ENCODE data around the gene SLC6A3.

The SLC6A3 gene

DNA sequence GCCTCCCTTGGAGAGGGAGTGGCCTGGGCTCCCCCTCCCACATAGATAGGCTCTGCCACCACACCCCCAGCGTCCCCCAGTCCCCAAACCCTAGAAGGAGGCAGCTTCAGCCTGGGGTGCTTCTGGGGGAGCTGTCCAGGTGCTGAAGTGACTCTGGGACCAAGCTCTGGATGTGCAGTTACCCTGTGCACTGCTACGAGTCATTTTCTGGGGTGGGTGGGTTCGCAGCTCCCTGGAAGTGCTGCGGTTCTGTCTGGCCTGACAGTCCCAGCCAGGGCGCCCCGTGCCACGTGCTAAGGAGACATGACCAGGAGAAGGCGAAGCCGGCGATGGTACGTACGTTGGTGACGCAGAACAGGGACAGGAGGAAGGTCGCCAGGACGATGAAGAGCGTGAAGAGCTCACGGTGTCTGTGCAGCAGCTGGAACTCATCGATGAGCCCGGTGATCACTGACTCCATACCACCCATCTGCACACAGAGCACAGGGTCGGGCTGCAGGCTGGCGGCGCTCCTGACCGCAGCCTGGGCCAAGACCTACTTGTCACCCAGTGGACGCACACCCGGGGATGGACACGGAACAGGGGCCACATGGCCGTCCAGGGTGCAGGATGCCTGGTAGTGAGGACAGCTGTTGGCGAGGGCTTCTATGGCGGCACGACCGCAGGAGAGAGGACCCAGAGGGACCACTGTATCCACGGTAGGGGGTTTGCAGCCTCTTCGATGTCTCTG, 35.7 kb downstream of the SLC6A3 start:
- no peak for DNase-seq (ENCODE audit: low read depth in 2 of 2)

- no peak for DNase-seq (ENCODE audit: low read depth in 2 of 2)
Measured at GRCh38 chr5:1406681-1407640, 38.3 kb downstream of the SLC6A3 start.

- no peak for DNase-seq (ENCODE audit: low read depth in 2 of 2)
Measured at GRCh38 chr5:1405539-1406530, 39.4 kb downstream of the SLC6A3 start.

- DNase-seq (ENCODE audit: low read depth in 2 of 2): no peak
Measured at GRCh38 chr5:1405121-1405520, 40.1 kb downstream of the SLC6A3 start.

DNA sequence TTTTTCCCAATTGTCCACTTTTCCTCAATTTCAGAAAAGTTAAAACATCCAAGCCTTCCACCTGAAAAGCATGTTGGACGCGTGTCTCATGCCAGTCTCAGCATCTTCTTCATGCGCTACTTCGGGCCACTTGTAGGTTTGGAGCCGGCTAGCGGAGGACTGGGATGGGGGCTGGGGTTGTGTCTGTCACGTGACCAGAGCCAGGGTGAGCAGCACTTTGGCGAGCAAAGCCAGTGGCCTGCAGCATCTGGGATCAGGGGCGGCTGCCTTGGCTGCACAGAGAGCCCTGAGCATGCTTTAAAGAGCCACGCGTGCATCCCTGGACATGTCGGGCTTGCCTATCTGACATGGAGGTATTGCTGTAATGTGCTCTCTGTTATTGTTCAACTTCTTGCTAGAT, 41.2 kb downstream of the SLC6A3 start:
- no peak for DNase-seq (ENCODE audit: low read depth in 2 of 2)

DNA sequence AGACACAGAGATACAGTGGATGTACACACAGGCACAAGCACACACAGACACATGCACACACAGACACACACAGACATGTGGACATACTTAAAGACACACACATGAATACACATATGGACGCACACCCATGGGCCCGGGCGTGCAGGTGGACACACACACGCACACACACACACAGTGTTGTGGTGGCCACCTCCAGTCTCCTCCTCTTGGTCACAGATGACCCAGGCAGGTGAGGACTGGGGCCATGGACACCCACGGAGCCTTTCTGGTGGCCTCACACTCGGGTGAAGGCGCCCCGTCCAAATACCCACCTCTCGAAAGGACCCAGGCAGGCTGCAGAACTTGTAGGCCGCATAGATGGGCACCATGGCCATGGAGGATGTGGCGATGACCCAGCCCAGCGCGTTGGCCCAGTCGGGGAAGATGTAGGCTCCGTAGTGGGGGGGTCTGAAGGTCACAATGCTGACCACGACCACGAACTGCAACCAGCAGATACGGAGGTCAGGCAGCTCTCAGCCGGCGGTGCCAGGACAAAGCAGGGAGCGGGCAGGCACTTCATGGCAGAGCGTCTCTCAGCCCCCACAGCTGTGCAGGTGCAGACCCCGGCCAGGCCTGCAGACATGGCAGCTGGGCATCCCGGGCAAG, 42.5 kb downstream of the SLC6A3 start:
- no peak for DNase-seq (ENCODE audit: low read depth in 2 of 2)

DNA sequence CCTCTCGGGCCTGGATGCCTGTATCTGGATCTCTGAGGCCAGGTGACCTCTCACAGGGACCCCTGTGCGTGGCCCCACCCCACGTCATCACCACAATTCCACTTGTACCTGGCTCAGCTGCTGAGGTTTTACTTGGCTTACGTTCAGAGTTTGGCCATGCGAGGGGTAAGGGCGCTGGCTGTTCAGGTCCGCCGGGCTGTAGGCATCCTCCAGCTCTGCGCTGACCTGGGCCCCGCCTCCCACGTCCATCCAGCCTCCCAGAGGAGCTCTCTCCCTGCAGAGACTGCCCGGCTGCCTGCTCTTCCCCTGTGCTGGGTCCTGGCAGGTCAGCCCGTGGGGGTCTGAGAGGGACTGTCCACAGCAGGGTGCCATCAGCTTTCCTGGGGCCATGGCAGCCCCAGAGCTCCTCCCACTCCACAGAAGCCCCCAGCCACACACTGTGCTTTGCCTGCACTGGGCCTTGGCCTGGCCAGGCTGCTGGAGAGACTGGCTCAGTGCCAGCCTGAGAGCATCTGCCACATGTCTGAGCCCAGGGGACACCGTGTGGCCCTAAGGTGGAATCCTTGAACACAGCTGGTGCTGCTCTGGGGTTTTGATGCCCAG, 43.6 kb downstream of the SLC6A3 start:
- DNase-seq (ENCODE audit: low read depth in 2 of 2): no peak

DNA sequence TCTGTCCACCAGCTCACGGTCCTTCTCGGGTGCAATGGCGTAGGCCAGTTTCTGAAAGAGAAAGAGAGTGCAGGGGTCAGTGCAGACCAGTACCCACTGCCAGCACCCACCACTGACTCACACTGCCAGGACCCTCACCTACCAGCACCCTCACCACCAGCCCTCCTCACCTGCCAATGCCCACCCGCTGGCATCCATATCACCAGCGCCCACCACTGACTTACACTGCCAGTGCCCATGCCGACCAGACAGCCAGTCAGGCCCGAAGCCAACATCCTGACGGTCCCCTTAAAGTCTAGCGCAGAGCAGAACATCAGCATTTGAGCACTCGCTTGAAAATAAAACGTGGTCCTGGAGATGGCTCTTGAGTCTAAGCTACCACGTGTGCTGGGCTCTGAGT, 44.3 kb downstream of the SLC6A3 start:
- DNase-seq (ENCODE audit: low read depth in 2 of 2): no peak

- DNase-seq (ENCODE audit: low read depth in 2 of 2): no peak
Measured at GRCh38 chr5:1400211-1400855, 44.9 kb downstream of the SLC6A3 start.

DNA sequence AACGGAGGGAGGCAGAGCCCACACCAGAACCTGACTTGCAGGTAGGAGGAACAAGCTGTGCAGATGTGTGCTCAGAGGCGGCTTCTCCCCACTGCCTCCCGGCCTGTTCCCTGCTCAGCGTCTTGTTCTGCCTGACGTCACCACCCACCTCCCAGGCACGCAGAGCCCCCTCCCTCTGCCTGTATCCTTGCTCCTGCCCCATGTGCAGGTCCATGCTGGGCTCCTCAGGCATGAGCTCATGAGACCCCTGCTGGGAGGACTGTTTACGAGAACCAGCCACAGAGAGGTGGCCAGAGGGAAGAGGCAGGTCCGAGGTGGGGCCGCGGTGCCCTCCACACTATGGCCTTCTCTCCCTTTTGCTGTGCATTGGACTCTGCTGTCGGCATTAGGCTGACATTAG, 45.5 kb downstream of the SLC6A3 start:
- DNase-seq (ENCODE audit: low read depth in 2 of 2): no peak

DNA sequence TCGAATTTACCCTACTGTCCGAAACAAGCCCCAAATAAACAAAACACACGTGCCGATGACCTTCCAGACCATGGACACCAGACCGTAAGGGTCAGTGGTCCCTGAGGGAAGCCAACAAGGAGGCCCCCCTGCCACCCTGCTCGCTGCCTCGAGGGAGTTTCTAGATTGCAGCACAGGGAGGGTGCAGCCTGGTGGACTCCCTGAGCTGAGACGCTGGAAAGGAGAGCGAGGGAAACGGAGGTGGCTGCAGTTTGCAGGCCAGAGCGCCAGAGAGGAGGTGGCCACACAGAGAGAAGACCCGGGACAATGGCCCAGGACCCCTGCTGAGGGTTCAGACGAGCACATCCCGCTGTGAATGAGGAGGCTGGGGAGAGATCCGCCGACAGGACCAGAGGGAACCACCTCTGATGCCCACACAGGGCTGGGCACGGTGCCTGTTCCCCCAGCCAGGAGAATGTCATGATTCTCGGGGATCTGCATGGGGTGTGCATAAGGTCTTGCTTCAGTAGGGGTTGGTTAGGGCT, 48.9 kb downstream of the SLC6A3 start:
- no peak for DNase-seq (ENCODE audit: low read depth in 2 of 2)

- no peak for DNase-seq (ENCODE audit: low read depth in 2 of 2)
Measured at GRCh38 chr5:1394881-1395860, 50.1 kb downstream of the SLC6A3 start.

GRCh38 chr5:1393571-1394501, 51.4 kb downstream of the SLC6A3 start:
- no peak for DNase-seq (ENCODE audit: low read depth in 2 of 2)

- DNase-seq (ENCODE audit: low read depth in 2 of 2): no peak
Measured at GRCh38 chr5:1392801-1393565, 52.3 kb downstream of the SLC6A3 start.

DNA sequence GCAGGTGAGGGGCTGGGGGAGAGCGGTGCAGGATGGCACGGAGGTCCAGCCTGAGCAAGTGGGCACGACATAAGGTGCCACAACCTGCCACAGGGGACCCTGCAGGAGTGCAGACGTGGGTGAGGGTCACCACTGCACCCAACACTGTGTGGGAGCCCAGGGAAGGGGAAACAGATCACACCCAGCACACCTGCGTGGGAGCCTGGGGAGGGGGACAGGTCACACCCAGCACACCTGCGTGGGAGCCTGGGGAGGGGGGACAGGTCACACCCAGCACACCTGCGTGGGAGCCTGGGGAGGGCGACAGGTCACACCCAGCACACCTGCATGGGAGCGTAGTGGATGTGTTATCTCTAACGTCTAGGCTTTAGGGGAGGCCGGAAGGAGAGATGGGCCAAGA, 53.0 kb downstream of the SLC6A3 start:
- no peak for DNase-seq (ENCODE audit: low read depth in 2 of 2)

DNA sequence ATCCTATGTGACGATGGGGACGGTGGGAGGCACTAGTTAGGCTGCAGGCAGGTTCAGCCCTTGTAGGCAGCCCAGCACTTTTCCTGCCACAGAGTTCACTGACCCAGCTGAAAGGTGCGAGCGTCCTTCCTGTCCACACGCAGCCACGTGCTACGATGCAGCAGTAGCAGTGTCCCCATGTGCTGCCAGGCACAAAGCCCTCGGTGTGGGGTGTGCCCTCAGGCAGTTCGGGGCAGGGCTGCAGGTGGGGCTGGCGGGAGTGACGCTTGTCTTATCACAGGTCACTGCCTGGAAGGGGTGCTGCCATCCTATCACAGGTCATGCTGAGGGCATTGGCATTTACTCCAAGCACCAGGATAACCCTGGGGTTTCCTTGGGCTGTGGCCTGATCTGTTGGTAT, 53.5 kb downstream of the SLC6A3 start:
- DNase-seq (ENCODE audit: low read depth in 2 of 2): no peak

Data from stimulated activated CD4-positive, alpha-beta T cell treated with anti-CD3 and anti-CD28 coated beads, Interleukin-4, amount 100 ng/mL, for 48 hours (primary cell).